Measurements from ENCODE around the gene NYAP1. TPM values are rescaled to one million over a fixed set of nuclear protein-coding genes. Genes with fewer than 3 reads are reported as not detected.

NYAP1 gene
- total RNA-seq, 4 donors from 2014 or later, result 8.8 to 21.3 (median 11.4) TPM

DNA sequence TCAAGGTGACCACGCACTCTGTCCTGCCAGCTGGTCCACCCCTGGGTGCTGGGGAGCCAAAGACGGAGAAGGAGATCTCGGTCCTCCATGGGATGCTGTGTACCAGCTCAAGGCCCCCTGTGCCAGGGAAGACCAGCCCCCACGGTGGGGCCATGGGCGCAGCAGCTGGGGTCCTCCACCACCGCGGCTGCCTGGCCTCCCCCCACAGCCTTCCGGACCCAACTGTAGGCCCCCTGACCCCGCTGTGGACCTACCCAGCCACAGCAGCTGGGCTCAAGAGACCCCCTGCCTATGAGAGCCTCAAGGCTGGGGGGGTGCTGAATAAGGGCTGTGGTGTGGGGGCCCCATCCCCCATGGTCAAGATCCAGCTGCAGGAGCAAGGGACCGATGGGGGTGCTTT, 5.4 kb downstream of the NYAP1 start:
- peak overlapping the region in 1 of 4 donors; percentile 36 for H3K27ac ChIP-seq
- WGBS, 2 donors, result 56 to 74% methylated on average over 1 to 9 of the region's 10 CpGs
- DNase-seq (ENCODE audit: low spot score in 2 of 2), result no peak
- no peak overlapping the region for H3K4me3 ChIP-seq
- no peaks in the 10 kb centered on the region for H3K27me3 ChIP-seq
- no peak for TF ChIP-seq POLR2A (IDR thresholded peaks at IDR 0.05)
- TF ChIP-seq EP300 (IDR thresholded peaks at IDR 0.05), result no peak
- TF ChIP-seq, protein P1, sequence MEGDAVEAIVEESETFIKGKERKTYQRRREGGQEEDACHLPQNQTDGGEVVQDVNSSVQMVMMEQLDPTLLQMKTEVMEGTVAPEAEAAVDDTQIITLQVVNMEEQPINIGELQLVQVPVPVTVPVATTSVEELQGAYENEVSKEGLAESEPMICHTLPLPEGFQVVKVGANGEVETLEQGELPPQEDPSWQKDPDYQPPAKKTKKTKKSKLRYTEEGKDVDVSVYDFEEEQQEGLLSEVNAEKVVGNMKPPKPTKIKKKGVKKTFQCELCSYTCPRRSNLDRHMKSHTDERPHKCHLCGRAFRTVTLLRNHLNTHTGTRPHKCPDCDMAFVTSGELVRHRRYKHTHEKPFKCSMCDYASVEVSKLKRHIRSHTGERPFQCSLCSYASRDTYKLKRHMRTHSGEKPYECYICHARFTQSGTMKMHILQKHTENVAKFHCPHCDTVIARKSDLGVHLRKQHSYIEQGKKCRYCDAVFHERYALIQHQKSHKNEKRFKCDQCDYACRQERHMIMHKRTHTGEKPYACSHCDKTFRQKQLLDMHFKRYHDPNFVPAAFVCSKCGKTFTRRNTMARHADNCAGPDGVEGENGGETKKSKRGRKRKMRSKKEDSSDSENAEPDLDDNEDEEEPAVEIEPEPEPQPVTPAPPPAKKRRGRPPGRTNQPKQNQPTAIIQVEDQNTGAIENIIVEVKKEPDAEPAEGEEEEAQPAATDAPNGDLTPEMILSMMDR (IDR thresholded peaks at IDR 0.05), result no peak
- H3K4me1 ChIP-seq, result peaks cover 0 to 51% (median 10%) of the 10 kb centered on the region in 4 donors
- no peaks in the 10 kb centered on the region for H3K9me3 ChIP-seq
- peaks cover 0 to 31% (median 0%) of the 10 kb centered on the region in 3 donors for H3K36me3 ChIP-seq

DNA sequence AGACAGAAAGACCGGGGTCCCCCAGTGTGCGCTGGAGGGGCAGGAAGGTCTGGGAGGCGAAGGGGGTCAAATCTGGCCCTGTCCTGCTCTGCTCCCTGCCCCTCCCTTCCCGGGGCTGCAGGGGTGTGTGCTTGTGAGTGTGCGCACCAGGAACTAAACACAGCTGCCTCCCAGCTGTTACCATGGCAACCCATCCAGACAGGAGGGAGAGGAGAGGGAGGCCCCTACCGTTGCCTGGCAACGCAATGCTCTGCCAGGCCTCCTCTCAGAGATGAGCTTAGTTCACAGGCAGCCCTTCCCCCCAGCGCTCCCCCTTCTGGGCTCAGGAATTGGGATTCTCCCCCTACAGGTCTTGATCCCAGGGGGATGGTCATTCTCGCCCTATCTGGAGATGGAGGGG, 6.1 kb downstream of the NYAP1 start:
- WGBS, 2 donors, result 45 to 58% methylated on average over 9 of the region's 9 CpGs
- DNase-seq (ENCODE audit: low spot score in 2 of 2), result no peak
- Histone ChIP-seq H3K4me3 (no peak overlapping the region), H3K27me3 (no peaks in the 10 kb centered on the region), H3K27ac (peak overlapping the region in 1 of 4 donors; percentile 36), H3K36me3 (peaks cover 0 to 33% (median 0%) of the 10 kb centered on the region in 3 donors), H3K4me1 (peaks cover 0 to 49% (median 7%) of the 10 kb centered on the region in 4 donors), H3K9me3 (no peaks in the 10 kb centered on the region)
- TF ChIP-seq POLR2A (IDR thresholded peaks at IDR 0.05) (no peak), EP300 (IDR thresholded peaks at IDR 0.05) (no peak)
- TF ChIP-seq, protein P1 (IDR thresholded peaks at IDR 0.05), result no peak

DNA sequence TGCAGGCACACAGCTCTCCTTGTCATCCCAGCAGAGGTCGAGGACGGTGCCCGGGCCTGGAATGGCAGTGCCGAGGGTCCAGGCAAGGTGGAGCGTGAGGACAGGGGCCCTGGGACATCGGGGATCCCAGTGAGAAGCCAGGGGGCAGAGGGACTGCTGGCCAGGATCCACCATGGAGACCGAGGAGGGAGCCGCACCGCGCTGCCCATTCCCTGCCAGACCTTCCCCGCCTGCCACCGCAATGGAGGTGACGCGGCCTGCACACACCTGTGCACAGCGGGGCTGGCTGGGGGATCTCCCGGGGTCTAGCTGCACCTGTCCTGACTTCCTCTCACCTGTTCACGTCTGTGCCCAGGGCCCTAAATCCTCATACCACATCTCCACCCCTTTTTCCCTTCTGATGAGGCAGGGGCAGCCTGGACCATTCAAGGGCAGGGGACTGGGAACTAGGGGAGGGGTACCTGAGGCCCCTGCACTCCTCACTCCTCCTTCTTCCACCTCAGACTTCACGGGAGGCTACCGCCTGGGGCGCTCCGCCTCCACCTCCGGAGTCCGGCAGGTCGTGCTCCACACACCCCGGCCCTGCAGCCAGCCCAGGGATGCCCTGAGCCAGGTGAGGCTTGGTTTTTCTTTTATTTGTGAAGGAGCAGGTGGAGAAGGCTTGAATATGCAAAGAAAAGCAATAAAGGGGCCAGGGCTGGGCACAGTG, 6.9 kb downstream of the NYAP1 start:
- no peak overlapping the region for H3K27ac ChIP-seq
- no peak overlapping the region for H3K4me3 ChIP-seq
- H3K36me3 ChIP-seq, result peaks cover 0 to 39% (median 0%) of the 10 kb centered on the region in 3 donors
- no peak for TF ChIP-seq POLR2A (IDR thresholded peaks at IDR 0.05)
- TF ChIP-seq EP300 (IDR thresholded peaks at IDR 0.05), result no peak
- TF ChIP-seq, protein P1 (IDR thresholded peaks at IDR 0.05), result no peak
- 77 to 79% methylated on average over 24 to 25 of the region's 25 CpGs for WGBS, 2 donors
- no peaks in the 10 kb centered on the region for H3K27me3 ChIP-seq
- no peak for DNase-seq (ENCODE audit: low spot score in 2 of 2)
- H3K9me3 ChIP-seq, result no peaks in the 10 kb centered on the region
- peaks cover 0 to 41% (median 5%) of the 10 kb centered on the region in 4 donors for H3K4me1 ChIP-seq

DNA sequence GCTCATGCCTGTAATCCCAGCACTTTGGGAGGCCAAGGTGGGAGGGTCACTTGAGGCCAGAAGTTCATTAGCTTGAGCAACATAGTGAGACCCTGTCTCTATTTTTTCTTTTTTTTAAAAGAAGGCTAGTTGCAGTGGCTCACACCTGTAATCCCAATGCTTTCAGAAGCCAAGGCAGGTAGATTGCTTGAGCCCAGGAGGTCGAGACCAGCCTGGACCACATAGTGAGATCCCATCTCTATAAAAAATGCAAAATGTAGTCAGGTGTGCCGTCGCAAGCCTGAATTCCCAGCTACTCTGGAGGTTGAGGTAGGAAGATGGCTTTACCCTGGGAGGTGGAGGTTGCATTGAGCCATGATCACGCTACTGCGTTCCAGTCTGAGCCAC, 7.5 kb downstream of the NYAP1 start:
- no peak overlapping the region for H3K27ac ChIP-seq
- 91 to 98% methylated on average over 5 of the region's 5 CpGs for WGBS, 2 donors
- DNase-seq (ENCODE audit: low spot score in 2 of 2), result no peak
- peaks cover 0 to 38% (median 5%) of the 10 kb centered on the region in 4 donors for H3K4me1 ChIP-seq
- no peaks in the 10 kb centered on the region for H3K27me3 ChIP-seq
- no peaks in the 10 kb centered on the region for H3K9me3 ChIP-seq
- peaks cover 0 to 39% (median 0%) of the 10 kb centered on the region in 3 donors for H3K36me3 ChIP-seq
- TF ChIP-seq, protein P1 (IDR thresholded peaks at IDR 0.05), result no peak
- no peak for TF ChIP-seq POLR2A (IDR thresholded peaks at IDR 0.05)
- no peak for TF ChIP-seq EP300 (IDR thresholded peaks at IDR 0.05)
- H3K4me3 ChIP-seq, result no peak overlapping the region

DNA sequence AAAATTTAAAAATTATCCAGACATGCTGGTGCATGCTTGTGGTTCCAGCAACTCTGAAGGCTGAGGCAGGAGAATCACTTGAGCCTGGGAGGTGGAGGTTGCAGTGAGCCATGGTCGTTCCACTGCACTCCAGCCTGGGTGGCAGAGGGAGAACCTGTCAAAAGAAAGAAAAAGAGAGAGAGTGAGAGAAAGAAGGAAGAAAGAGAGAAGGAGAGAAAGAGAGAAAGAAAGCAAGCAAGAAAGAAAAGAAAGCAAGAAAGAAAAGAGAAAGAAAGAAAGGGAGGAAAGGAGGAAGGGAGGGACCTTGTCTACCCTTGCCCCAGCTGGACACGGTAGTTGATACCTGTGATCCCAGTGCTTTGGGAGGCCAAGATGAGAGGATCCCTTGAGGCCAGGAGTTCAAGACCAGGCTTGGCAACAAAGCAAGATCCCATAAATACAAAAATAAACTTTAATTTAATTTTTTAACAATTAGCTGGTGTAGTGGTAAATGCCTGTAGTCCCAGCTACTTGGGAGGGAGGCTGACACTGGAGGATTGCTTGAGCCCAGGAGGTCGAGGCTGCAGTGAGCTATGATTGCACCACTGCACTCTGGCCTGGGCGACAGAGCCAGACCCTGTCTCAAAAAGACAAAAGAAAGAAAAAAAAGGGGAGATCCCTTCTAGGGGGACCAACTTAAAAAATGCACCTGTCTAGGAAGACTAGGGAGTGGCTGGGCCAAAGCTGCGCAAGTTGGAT, 9.2 kb downstream of the NYAP1 start:
- H3K4me1 ChIP-seq, result peaks cover 0 to 27% (median 5%) of the 10 kb centered on the region in 4 donors
- H3K4me3 ChIP-seq, result peak overlapping the region in 1 of 4 donors; percentile 49
- no peak for DNase-seq (ENCODE audit: low spot score in 2 of 2)
- peaks cover 0 to 33% (median 0%) of the 10 kb centered on the region in 3 donors for H3K36me3 ChIP-seq
- 84 to 87% methylated on average over 5 of the region's 5 CpGs for WGBS, 2 donors
- no peaks in the 10 kb centered on the region for H3K27me3 ChIP-seq
- H3K27ac ChIP-seq, result peak overlapping the region in 1 of 4 donors; percentile 75
- TF ChIP-seq, protein P1 (IDR thresholded peaks at IDR 0.05), result no peak
- TF ChIP-seq POLR2A (IDR thresholded peaks at IDR 0.05), result no peak
- TF ChIP-seq EP300 (IDR thresholded peaks at IDR 0.05), result no peak
- H3K9me3 ChIP-seq, result no peaks in the 10 kb centered on the region
